SK-N-SH (cell line): ENCODE measurements around the gene WWTR1.

Experiments
- POLR2AphosphoS5 ChIP-seq: IDR thresholded peaks from 2 replicates; pipeline ENCODE4 v1.6.1; 2012; ENCODE audit warnings: low read depth, low read length
- YY1 ChIP-seq: IDR thresholded peaks from 2 replicates; pipeline ENCODE4 v1.4.0; 2012; ENCODE audit warnings: low read depth, mild to moderate bottlenecking
- TF ChIP-seq, protein P1 (sequence below): fragments of 200-600 bp; sonication (generic); IDR thresholded peaks from 2 replicates; pipeline ENCODE4 v1.6.1; 2017; ENCODE audit warnings: antibody characterized with exemption, mild to moderate bottlenecking, moderate library complexity

DNA sequence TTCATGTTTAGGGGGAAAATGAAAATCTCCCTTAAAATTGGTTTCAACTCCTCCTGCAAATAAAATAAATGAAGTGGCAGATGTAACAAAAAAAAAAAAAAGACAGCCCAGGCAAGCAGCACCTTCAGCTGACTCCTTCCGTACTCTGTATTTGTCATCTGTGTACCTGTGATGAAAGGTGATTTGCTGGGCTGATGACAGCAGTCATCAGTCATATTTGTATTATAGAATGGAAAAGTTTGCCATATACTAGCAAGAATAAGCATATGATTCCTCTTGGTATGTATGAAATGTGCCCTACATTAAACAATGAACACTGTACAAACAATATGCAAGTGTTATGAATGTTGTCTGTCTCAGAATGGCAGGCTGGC lies 44.1 kb upstream of the WWTR1 start:
- TF ChIP-seq, protein P1, sequence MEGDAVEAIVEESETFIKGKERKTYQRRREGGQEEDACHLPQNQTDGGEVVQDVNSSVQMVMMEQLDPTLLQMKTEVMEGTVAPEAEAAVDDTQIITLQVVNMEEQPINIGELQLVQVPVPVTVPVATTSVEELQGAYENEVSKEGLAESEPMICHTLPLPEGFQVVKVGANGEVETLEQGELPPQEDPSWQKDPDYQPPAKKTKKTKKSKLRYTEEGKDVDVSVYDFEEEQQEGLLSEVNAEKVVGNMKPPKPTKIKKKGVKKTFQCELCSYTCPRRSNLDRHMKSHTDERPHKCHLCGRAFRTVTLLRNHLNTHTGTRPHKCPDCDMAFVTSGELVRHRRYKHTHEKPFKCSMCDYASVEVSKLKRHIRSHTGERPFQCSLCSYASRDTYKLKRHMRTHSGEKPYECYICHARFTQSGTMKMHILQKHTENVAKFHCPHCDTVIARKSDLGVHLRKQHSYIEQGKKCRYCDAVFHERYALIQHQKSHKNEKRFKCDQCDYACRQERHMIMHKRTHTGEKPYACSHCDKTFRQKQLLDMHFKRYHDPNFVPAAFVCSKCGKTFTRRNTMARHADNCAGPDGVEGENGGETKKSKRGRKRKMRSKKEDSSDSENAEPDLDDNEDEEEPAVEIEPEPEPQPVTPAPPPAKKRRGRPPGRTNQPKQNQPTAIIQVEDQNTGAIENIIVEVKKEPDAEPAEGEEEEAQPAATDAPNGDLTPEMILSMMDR: no peak
- TF ChIP-seq POLR2AphosphoS5: no peak
- TF ChIP-seq YY1: no peak
